ENCODE results near the gene SLCO3A1.

- TF ChIP-seq CTCF (IDR thresholded peaks at IDR 0.05; ENCODE audit: insufficient read depth, low read length) (no peak), GABPA (IDR thresholded peaks at IDR 0.05; ENCODE audit: low read depth) (no peak), POLR2AphosphoS5 (IDR thresholded peaks at IDR 0.05; ENCODE audit: low read depth) (no peak)
Observed at GRCh38 chr15:91897585-91898372, 44.3 kb downstream of the SLCO3A1 start.

Data from HL-60 (cell line).